K562 (cell line): ENCODE data around the gene CPA3. TPM values are rescaled to one million over a fixed set of nuclear protein-coding genes. Genes with fewer than 3 reads are reported as not detected.

Experiments used
- ATAC-seq: fragments of 200-7000 bp; cut with Tn5 transposase; 3 replicates; pipeline ENCODE4 v1.9.1; 2020; ENCODE audit warnings: moderate library complexity
- BruUV-seq: library from RNA; stranded (reverse); fragments of 400-500 nt; replicated peaks from 2 replicates; lab custom pipeline; 2021; lab: Mats Ljungman, UMichigan
- CTCF ChIA-PET: fragments of 300-600 bp; formaldehyde crosslinking; extraction: SDS; loops from one replicate; lab custom pipeline; 2021; ENCODE audit warnings: low intra/inter-chr PET ratio; lab: Yijun Ruan, JAX
- POLR2A ChIA-PET: fragments of 300-600, 350-650 bp; sonication (Branson Sonifier 250); formaldehyde crosslinking; extraction: SDS; loops from one replicate; lab custom pipeline; 2021; ENCODE audit warnings: antibody characterized with exemption, inconsistent platforms; lab: Yijun Ruan, JAX
- DNase-seq, 4 experiments: peaks; one replicate each; pipeline versions ENCODE4 v3.0.0 to v3.0.0-alpha.2; 2011 to 2018; ENCODE audit warnings: low spot score in 3 of 4, mixed read lengths in 3 of 4; ENCODE audit errors: extremely low read depth in 1 of 4
- FAIRE-seq: peaks from 2 replicates; lab custom pipeline; 2011; peaks lifted over from hg19 to GRCh38; lab: Jason Lieb, UNC
- H2AFZ ChIP-seq: 2 replicates; pipeline ENCODE4 v1.6.0; 2011; ENCODE audit warnings: low read depth, low read length, control low read depth, inconsistent platforms
- H3K27ac ChIP-seq: fragments of 200-600 bp; 3 replicates; pipeline ENCODE4 v1.8.0; 2011; ENCODE audit warnings: low read depth, mild to moderate bottlenecking, control low read depth, inconsistent platforms, low read length, moderate library complexity, mixed read lengths; ENCODE audit errors: extremely low read depth
- H3K27me3 ChIP-seq, 2 experiments: fragments of 300-600 bp in 1 of 2; 2 replicates in 1 of 2; 3 replicates in 1 of 2; pipeline versions ENCODE4 v1.6.0 to v1.8.0; 2011; ENCODE audit warnings: inconsistent platforms in 2 of 2, low read length in 2 of 2, mild to moderate bottlenecking in 1 of 2, mixed read lengths in 1 of 2, moderate library complexity in 1 of 2; ENCODE audit not compliant: control insufficient read depth in 2 of 2, insufficient read depth in 2 of 2
- H3K36me3 ChIP-seq: fragments of 300-600 bp; 3 replicates; pipeline ENCODE4 v1.8.0; 2011; ENCODE audit warnings: mild to moderate bottlenecking, low read length, inconsistent platforms; ENCODE audit not compliant: control insufficient read depth, insufficient read depth
- H3K4me1 ChIP-seq, 2 experiments: fragments of 200-600 bp in 1 of 2; replicated peaks in 1 of 2; 2 replicates in 1 of 2; 3 replicates in 1 of 2; pipeline versions ENCODE4 v1.5.1 to v1.8.0; 2011; ENCODE audit warnings: inconsistent platforms in 2 of 2, low read length in 2 of 2, mild to moderate bottlenecking in 1 of 2, mixed read lengths in 1 of 2, moderate library complexity in 1 of 2; ENCODE audit not compliant: control insufficient read depth in 2 of 2, insufficient read depth in 2 of 2
- H3K4me2 ChIP-seq: 2 replicates; pipeline ENCODE4 v1.6.1; 2011; ENCODE audit warnings: low read length, control low read depth, inconsistent platforms, mixed read lengths; ENCODE audit not compliant: insufficient read depth
- H3K4me3 ChIP-seq: fragments of 200-600 bp; sonication (generic), shearing (Covaris generic); 2 replicates; pipeline ENCODE4 v1.5.1; 2016; ENCODE audit warnings: control low read depth, inconsistent platforms
- H3K79me2 ChIP-seq: fragments of 200-600 bp; 3 replicates; pipeline ENCODE4 v1.8.0; 2011; ENCODE audit warnings: low read length, inconsistent platforms; ENCODE audit not compliant: control insufficient read depth, insufficient read depth
- H3K9ac ChIP-seq, 2 experiments: 2 replicates each; pipeline versions ENCODE4 v1.6.0 to v1.6.1; 2011; ENCODE audit warnings: low read depth in 2 of 2, low read length in 2 of 2, control low read depth in 1 of 2, inconsistent platforms in 1 of 2, mild to moderate bottlenecking in 1 of 2, mixed read lengths in 1 of 2; ENCODE audit not compliant: insufficient read depth in 1 of 2
- H3K9me1 ChIP-seq: one replicate; pipeline ENCODE4 v1.6.0; 2011; ENCODE audit warnings: inconsistent platforms, mild to moderate bottlenecking, low read length, moderate library complexity; ENCODE audit not compliant: control insufficient read depth, insufficient read depth
- H3K9me3 ChIP-seq: replicated peaks from 2 replicates; pipeline ENCODE4 v1.5.1; 2011; ENCODE audit warnings: low read depth, low read length, inconsistent platforms; ENCODE audit not compliant: control insufficient read depth, insufficient read depth
- H4K20me1 ChIP-seq: replicated peaks from 2 replicates; pipeline ENCODE4 v1.6.1; 2011; ENCODE audit warnings: low read length, inconsistent platforms, mixed read lengths; ENCODE audit not compliant: control insufficient read depth, insufficient read depth
- C11orf30 ChIP-seq: fragments of 450-650 bp; IDR thresholded peaks from 2 replicates; pipeline ENCODE4 v1.6.1; 2016; ENCODE audit warnings: low read depth, mild to moderate bottlenecking
- DMBX1 ChIP-seq: fragments of 250-450 bp; sonication (Bioruptor Pico); IDR thresholded peaks from 2 replicates; pipeline ENCODE4 v1.8.0; 2022; ENCODE audit warnings: inconsistent platforms, mild to moderate bottlenecking, moderate library complexity, borderline replicate concordance
- EHMT2 ChIP-seq: fragments of 450-650 bp; IDR thresholded peaks from 2 replicates; pipeline ENCODE4 v1.6.1; 2018; ENCODE audit warnings: antibody characterized with exemption
- FOXP1 ChIP-seq: sonication (generic); formaldehyde crosslinking; IDR thresholded peaks from 2 replicates; pipeline ENCODE4 v1.8.0; 2022; ENCODE audit warnings: mild to moderate bottlenecking, missing genetic modification reagents
- ZNF316 ChIP-seq: fragments of 450-650 bp; IDR thresholded peaks from 2 replicates; pipeline ENCODE4 v1.6.1; 2016
- ZNF695 ChIP-seq: fragments of 450-650 bp; formaldehyde crosslinking; IDR thresholded peaks from 2 replicates; pipeline ENCODE4 v1.4.0; 2020; ENCODE audit warnings: mild to moderate bottlenecking, moderate library complexity
- ZNF778 ChIP-seq: fragments of 450-650 bp; formaldehyde crosslinking; IDR thresholded peaks from 2 replicates; pipeline ENCODE4 v1.4.0; 2020; ENCODE audit warnings: mild to moderate bottlenecking, moderate library complexity
- WGBS: fragments of 100-300 bp; shearing (Covaris generic); methylation state at CpG from one replicate; pipeline ENCODE4 v1.1.6; 2016; ENCODE audit warnings: low coverage, mixed read lengths; ENCODE audit not compliant: insufficient coverage; ENCODE audit errors: missing lambda C conversion rate; 5-methylcytosine and 5-hydroxymethylcytosine counted together
- in situ Hi-C: fragments of 300-500 bp; cut with MboI; formaldehyde crosslinking; loops from 4 replicates; pipeline ENCODE4 v1.15.0; 2018; ENCODE audit warnings: inconsistent platforms, mixed read lengths
- intact Hi-C: fragments of 100-400 bp; cut with micrococcal nuclease; formaldehyde crosslinking; loops from 2 replicates; pipeline ENCODE4 v1.14.2; 2022
- polyA plus RNA-seq, 8 experiments: library from polyadenylated mRNA; depleted of rRNA in 4 of 8; stranded (reverse) in 5 of 8; unstranded in 3 of 8; fragments of >200 nt; fragmentation: Nextera tagmentation in 2 of 8; fragmentation: Illumina TruSeq in 1 of 8; extraction: Ambion mirVana in 2 of 8; extraction: Trizol in 1 of 8; gene quantifications; 2 replicates each; pipeline versions ENCODE4 v1.2.1 to v1.2.3, GENCODE V29; 2011 to 2014; ENCODE audit warnings: inconsistent platforms in 1 of 8, missing spikeins in 1 of 8
- total RNA-seq, 7 experiments: library from RNA; depleted of rRNA in 6 of 7; stranded (reverse); fragments of >200 nt in 6 of 7; fragmentation: Illumina TruSeq in 2 of 7; extraction: Trizol in 2 of 7; gene quantifications; 2 replicates each; pipeline versions ENCODE4 v1.2.1 to v1.2.3, GENCODE V29; 2011 to 2021; ENCODE audit warnings: low replicate concordance in 1 of 7
- TF ChIP-seq, protein P1 (sequence below), 2 experiments: fragments of 250-450 bp in 1 of 2; fragments of 450-650 bp in 1 of 2; sonication (Bioruptor Pico) in 1 of 2; IDR thresholded peaks; 2 replicates each; pipeline versions ENCODE4 v1.6.1 to v1.8.0; 2016 to 2021; ENCODE audit warnings: mild to moderate bottlenecking in 2 of 2, moderate library complexity in 2 of 2, missing compliant biosample characterization in 1 of 2, missing genetic modification characterization in 1 of 2
- TF ChIP-seq, protein P2 (sequence below): fragments of 450-650 bp; IDR thresholded peaks from 2 replicates; pipeline ENCODE4 v1.7.1; 2018; ENCODE audit warnings: mild to moderate bottlenecking, low read depth; ENCODE audit not compliant: partially characterized antibody
- TF ChIP-seq, protein P3 (sequence below): fragments of 450-650 bp; formaldehyde crosslinking; IDR thresholded peaks from 2 replicates; pipeline ENCODE4 v1.4.0; 2020; ENCODE audit warnings: mild to moderate bottlenecking, mixed read lengths

Gene CPA3
- total and polyA plus RNA-seq, 9 of the 15 experiments (the other 6 are each of a cell fraction or from before 2014, with no cell fraction given) = not detected

DNA sequence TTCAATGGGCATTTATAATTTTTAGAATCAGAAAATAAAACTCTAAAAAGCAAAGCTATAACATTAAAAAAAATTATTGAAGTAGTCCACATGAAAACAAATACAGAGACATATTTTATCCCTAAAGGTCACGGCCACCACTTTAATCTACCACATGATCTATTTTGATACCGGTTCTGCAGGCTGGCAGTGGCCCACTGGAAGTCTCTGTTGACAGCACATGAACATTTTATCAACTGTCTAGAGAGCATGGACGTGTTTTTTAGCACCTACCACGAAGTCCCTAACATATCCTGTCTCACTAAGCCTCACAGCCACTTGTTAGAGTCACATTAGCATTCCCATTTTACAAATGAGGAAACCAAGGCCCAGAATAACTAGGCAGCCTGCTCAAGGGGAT is 1.8 kb upstream of the CPA3 start:
- H4K20me1 ChIP-seq = no peaks in the 10 kb centered on the region
- H3K79me2 ChIP-seq = no peaks in the 10 kb centered on the region
- H3K27ac ChIP-seq = no peak overlapping the region
- no peaks in the 10 kb centered on the region for H3K36me3 ChIP-seq
- H3K27me3 ChIP-seq = no peaks in the 10 kb centered on the region
- no peak overlapping the region for H3K9ac ChIP-seq
- no peaks in the 10 kb centered on the region for H3K9me1 ChIP-seq
- WGBS = 0% methylated on average over 4 of the region's 4 CpGs
- H3K4me1 ChIP-seq = no peaks in the 10 kb centered on the region
- no peak overlapping the region for H2AFZ ChIP-seq
- ATAC-seq (no peak), FAIRE-seq (no peak), DNase-seq (no peak)
- CTCF ChIA-PET = no interaction called here
- POLR2A ChIA-PET = interaction anchor here (0.6 kb wide), 1 partner anchor 1474 kb away, joined by 3 read pairs; no protein-coding TSS in a partner anchor
- in situ Hi-C loops = no loop called here
- BruUV-seq = no TSS peak
- intact Hi-C loops = loop anchor here (5.0 to 10.0 kb wide), 2 partner anchors 262 to 409 kb away; partner anchors contain the start of gene HPS3
- no peak overlapping the region for H3K4me2 ChIP-seq
- no peak overlapping the region for H3K4me3 ChIP-seq
- no peaks in the 10 kb centered on the region for H3K9me3 ChIP-seq
- TF ChIP-seq ZNF778 (CRISPR knock-in tag) (no peak), FOXP1 (CRISPR knock-in tag) (no peak), C11orf30 (no peak), EHMT2 (no peak)

DNA sequence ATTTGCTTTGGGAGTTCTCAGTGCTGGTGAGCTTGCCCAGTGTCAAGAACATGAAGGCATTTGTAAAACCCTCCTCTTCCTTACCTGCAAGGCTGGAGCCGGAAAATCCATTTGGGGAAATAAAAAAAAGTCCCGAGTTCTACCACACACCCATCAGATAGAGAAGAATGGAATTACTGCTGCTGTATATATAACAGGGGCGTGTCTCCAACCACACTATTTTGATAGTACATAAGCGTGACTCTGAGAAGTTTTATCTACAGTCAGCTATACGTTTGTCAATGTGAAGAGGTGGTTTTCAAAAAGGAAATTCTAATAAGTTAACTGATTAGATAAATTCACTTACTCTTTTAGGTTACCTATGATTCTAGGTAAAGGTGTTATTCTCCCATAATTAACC is 1.3 kb upstream of the CPA3 start:
- no peak for FAIRE-seq
- CTCF ChIA-PET = no interaction called here
- Histone ChIP-seq H3K79me2 (no peaks in the 10 kb centered on the region), H2AFZ (no peak overlapping the region), H3K9me1 (no peaks in the 10 kb centered on the region), H3K4me1 (no peaks in the 10 kb centered on the region), H4K20me1 (no peaks in the 10 kb centered on the region), H3K4me3 (no peak overlapping the region), H3K27ac (no peak overlapping the region), H3K9ac (no peak overlapping the region), H3K27me3 (no peaks in the 10 kb centered on the region), H3K4me2 (no peak overlapping the region), H3K36me3 (no peaks in the 10 kb centered on the region), H3K9me3 (no peaks in the 10 kb centered on the region)
- no peak for DNase-seq
- no peak for ATAC-seq
- intact Hi-C loops = loop anchor here (5.0 to 10.0 kb wide), 2 partner anchors 261 to 408 kb away; partner anchors contain the start of gene HPS3
- in situ Hi-C loops = no loop called here
- POLR2A ChIA-PET = interaction anchor here (0.6 kb wide), 1 partner anchor 1474 kb away, joined by 3 read pairs; no protein-coding TSS in a partner anchor
- WGBS = 0% methylated on average over 5 of the region's 5 CpGs
- BruUV-seq = no TSS peak
- TF ChIP-seq, protein P1, sequence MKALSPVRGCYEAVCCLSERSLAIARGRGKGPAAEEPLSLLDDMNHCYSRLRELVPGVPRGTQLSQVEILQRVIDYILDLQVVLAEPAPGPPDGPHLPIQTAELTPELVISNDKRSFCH (CRISPR knock-in tag; IDR thresholded peaks at IDR 0.05) = no peak
- TF ChIP-seq, protein P1 (tag; IDR thresholded peaks at IDR 0.05) = no peak
- no peak for TF ChIP-seq ZNF695 (CRISPR knock-in tag)
- no peak for TF ChIP-seq DMBX1 (CRISPR knock-in tag)
- no peak for TF ChIP-seq ZNF316
- TF ChIP-seq, protein P2, sequence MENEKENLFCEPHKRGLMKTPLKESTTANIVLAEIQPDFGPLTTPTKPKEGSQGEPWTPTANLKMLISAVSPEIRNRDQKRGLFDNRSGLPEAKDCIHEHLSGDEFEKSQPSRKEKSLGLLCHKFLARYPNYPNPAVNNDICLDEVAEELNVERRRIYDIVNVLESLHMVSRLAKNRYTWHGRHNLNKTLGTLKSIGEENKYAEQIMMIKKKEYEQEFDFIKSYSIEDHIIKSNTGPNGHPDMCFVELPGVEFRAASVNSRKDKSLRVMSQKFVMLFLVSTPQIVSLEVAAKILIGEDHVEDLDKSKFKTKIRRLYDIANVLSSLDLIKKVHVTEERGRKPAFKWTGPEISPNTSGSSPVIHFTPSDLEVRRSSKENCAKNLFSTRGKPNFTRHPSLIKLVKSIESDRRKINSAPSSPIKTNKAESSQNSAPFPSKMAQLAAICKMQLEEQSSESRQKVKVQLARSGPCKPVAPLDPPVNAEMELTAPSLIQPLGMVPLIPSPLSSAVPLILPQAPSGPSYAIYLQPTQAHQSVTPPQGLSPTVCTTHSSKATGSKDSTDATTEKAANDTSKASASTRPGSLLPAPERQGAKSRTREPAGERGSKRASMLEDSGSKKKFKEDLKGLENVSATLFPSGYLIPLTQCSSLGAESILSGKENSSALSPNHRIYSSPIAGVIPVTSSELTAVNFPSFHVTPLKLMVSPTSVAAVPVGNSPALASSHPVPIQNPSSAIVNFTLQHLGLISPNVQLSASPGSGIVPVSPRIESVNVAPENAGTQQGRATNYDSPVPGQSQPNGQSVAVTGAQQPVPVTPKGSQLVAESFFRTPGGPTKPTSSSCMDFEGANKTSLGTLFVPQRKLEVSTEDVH = no peak
- TF ChIP-seq, protein P3, sequence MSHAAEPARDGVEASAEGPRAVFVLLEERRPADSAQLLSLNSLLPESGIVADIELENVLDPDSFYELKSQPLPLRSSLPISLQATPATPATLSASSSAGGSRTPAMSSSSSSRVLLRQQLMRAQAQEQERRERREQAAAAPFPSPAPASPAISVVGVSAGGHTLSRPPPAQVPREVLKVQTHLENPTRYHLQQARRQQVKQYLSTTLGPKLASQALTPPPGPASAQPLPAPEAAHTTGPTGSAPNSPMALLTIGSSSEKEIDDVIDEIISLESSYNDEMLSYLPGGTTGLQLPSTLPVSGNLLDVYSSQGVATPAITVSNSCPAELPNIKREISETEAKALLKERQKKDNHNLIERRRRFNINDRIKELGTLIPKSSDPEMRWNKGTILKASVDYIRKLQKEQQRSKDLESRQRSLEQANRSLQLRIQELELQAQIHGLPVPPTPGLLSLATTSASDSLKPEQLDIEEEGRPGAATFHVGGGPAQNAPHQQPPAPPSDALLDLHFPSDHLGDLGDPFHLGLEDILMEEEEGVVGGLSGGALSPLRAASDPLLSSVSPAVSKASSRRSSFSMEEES (CRISPR knock-in tag) = no peak
